Measurements from ENCODE around the gene HMGXB3. TPM values are rescaled to one million over a fixed set of nuclear protein-coding genes. Genes with fewer than 3 reads are reported as not detected.

HMGXB3 gene
- total RNA-seq, 2 experiments from 2014 or later = 27.4 to 29.3 TPM

- Histone ChIP-seq H3K27me3 (ENCODE audit: control insufficient read depth in 1 of 2, insufficient read depth in 2 of 2, low read length in 2 of 2) (no peaks in the 10 kb centered on the region), H3K9me3 (ENCODE audit: control insufficient read depth in 1 of 2, insufficient read depth in 1 of 2, low read length in 2 of 2) (no peaks in the 10 kb centered on the region), H3K4me3 (ENCODE audit: low read length) (no peak overlapping the region), H3K4me1 (ENCODE audit: insufficient read depth, low read length) (no peaks in the 10 kb centered on the region), H3K36me3 (ENCODE audit: insufficient read depth, low read length) (peaks cover 50% of the 10 kb centered on the region), H3K27ac (ENCODE audit: low read depth in 1 of 2, low read length in 2 of 2) (no peak overlapping the region)
- CTCF ChIA-PET = no interaction called here
- DNase-seq (no peak), ATAC-seq (ENCODE audit: poor library complexity) (no peak)
- Mint-ChIP-seq H3K4me3 (no peak overlapping the region), H3K36me3 (ENCODE audit: low read depth) (peaks cover 57% of the 10 kb centered on the region), H3K4me1 (ENCODE audit: low read depth) (no peaks in the 10 kb centered on the region), H3K27ac (no peak overlapping the region), H3K27me3 (no peaks in the 10 kb centered on the region), H3K9me3 (no peaks in the 10 kb centered on the region)
- TF ChIP-seq CTCF (IDR thresholded peaks at IDR 0.05) = no peak
- intact Hi-C loops (cut with DNase I, micrococcal nuclease) = no loop called here
- POLR2A ChIA-PET = no interaction called here
Observed at GRCh38 chr5:150054569-150054968, 54.0 kb downstream of the HMGXB3 start.

GRCh38 chr5:150055326-150056074 lies 55.0 kb downstream of the HMGXB3 start:
- intact Hi-C loops (cut with DNase I, micrococcal nuclease) = no loop called here
- DNase-seq (no peak), ATAC-seq (ENCODE audit: poor library complexity) (no peak)
- Mint-ChIP-seq H3K9me3 (no peaks in the 10 kb centered on the region), H3K36me3 (ENCODE audit: low read depth) (peaks cover 47% of the 10 kb centered on the region), H3K27ac (no peak overlapping the region), H3K4me1 (ENCODE audit: low read depth) (no peaks in the 10 kb centered on the region), H3K4me3 (no peak overlapping the region), H3K27me3 (no peaks in the 10 kb centered on the region)
- no peak overlapping the region for H3K27ac ChIP-seq (ENCODE audit: low read depth in 1 of 2, low read length in 2 of 2)
- no peak for TF ChIP-seq CTCF (IDR thresholded peaks at IDR 0.05)
- H3K4me1 ChIP-seq (ENCODE audit: insufficient read depth, low read length) = no peaks in the 10 kb centered on the region
- no peak overlapping the region for H3K4me3 ChIP-seq (ENCODE audit: low read length)
- ChIA-PET CTCF (no interaction called here), POLR2A (no interaction called here)
- peaks cover 42% of the 10 kb centered on the region for H3K36me3 ChIP-seq (ENCODE audit: insufficient read depth, low read length)
- no peaks in the 10 kb centered on the region for H3K9me3 ChIP-seq (ENCODE audit: control insufficient read depth in 1 of 2, insufficient read depth in 1 of 2, low read length in 2 of 2)
- H3K27me3 ChIP-seq (ENCODE audit: control insufficient read depth in 1 of 2, insufficient read depth in 2 of 2, low read length in 2 of 2) = no peaks in the 10 kb centered on the region

GRCh38 chr5:150056075-150056443 lies 55.5 kb downstream of the HMGXB3 start:
- Mint-ChIP-seq H3K27me3 (no peaks in the 10 kb centered on the region), H3K4me1 (ENCODE audit: low read depth) (no peaks in the 10 kb centered on the region), H3K36me3 (ENCODE audit: low read depth) (peaks cover 42% of the 10 kb centered on the region), H3K9me3 (no peaks in the 10 kb centered on the region), H3K4me3 (no peak overlapping the region), H3K27ac (no peak overlapping the region)
- intact Hi-C loops (cut with DNase I, micrococcal nuclease) = no loop called here
- H3K27me3 ChIP-seq (ENCODE audit: control insufficient read depth in 1 of 2, insufficient read depth in 2 of 2, low read length in 2 of 2) = no peaks in the 10 kb centered on the region
- no peak for DNase-seq
- no peaks in the 10 kb centered on the region for H3K9me3 ChIP-seq (ENCODE audit: control insufficient read depth in 1 of 2, insufficient read depth in 1 of 2, low read length in 2 of 2)
- no peaks in the 10 kb centered on the region for H3K4me1 ChIP-seq (ENCODE audit: insufficient read depth, low read length)
- H3K4me3 ChIP-seq (ENCODE audit: low read length) = no peak overlapping the region
- no peak for TF ChIP-seq CTCF (IDR thresholded peaks at IDR 0.05)
- CTCF ChIA-PET = no interaction called here
- H3K27ac ChIP-seq (ENCODE audit: low read depth in 1 of 2, low read length in 2 of 2) = no peak overlapping the region
- POLR2A ChIA-PET = no interaction called here
- peaks cover 37% of the 10 kb centered on the region for H3K36me3 ChIP-seq (ENCODE audit: insufficient read depth, low read length)
- no peak for ATAC-seq (ENCODE audit: poor library complexity)

Data from CD4-positive, alpha-beta T cell (primary cell).